ENCODE results near the gene PTP4A1.
"Not testable (repeated sequence)": the region's sequence is repeated elsewhere in the genome, so short reads cannot be mapped to it uniquely, and the experiment has no call there.

The PTP4A1 gene

GRCh38 chr6:63582579-63583231 lies 10.4 kb downstream of the PTP4A1 start:
- DNase-seq (ENCODE audit: low read depth) = no peak

GRCh38 chr6:63584125-63584514 lies 11.8 kb downstream of the PTP4A1 start:
- DNase-seq (ENCODE audit: low read depth) = no peak

GRCh38 chr6:63584566-63584965 lies 12.3 kb downstream of the PTP4A1 start:
- DNase-seq (ENCODE audit: low read depth) = no peak

GRCh38 chr6:63585652-63586051 lies 13.4 kb downstream of the PTP4A1 start:
- not testable (repeated sequence) for DNase-seq (ENCODE audit: low read depth)

- DNase-seq (ENCODE audit: low read depth) = no peak
These were observed 17.7 kb downstream of the PTP4A1 start for GRCh38 chr6:63589952-63590411.

- DNase-seq (ENCODE audit: low read depth) = no peak
These were observed 20.6 kb downstream of the PTP4A1 start for GRCh38 chr6:63592886-63593285.

- DNase-seq (ENCODE audit: low read depth) = no peak
These were observed 25.1 kb downstream of the PTP4A1 start for GRCh38 chr6:63597141-63598048.

- DNase-seq (ENCODE audit: low read depth) = peak; percentile 59
These were observed 26.1 kb downstream of the PTP4A1 start for GRCh38 chr6:63598049-63599036.

- DNase-seq (ENCODE audit: low read depth) = no peak
These were observed 27.0 kb downstream of the PTP4A1 start for GRCh38 chr6:63599243-63599642.

GRCh38 chr6:63600136-63600535 lies 27.9 kb downstream of the PTP4A1 start:
- no peak for DNase-seq (ENCODE audit: low read depth)

- DNase-seq (ENCODE audit: low read depth) = no peak
These were observed 37.0 kb downstream of the PTP4A1 start for GRCh38 chr6:63609231-63609630.

GRCh38 chr6:63610944-63611343 lies 38.7 kb downstream of the PTP4A1 start:
- no peak for DNase-seq (ENCODE audit: low read depth)

GRCh38 chr6:63611560-63611959 lies 39.3 kb downstream of the PTP4A1 start:
- DNase-seq (ENCODE audit: low read depth) = no peak

GRCh38 chr6:63615590-63615989 lies 43.3 kb downstream of the PTP4A1 start:
- no peak for DNase-seq (ENCODE audit: low read depth)
